DND-41 (cell line): Measurements from ENCODE around the gene TRAK1.

Experiments
- CTCF ChIP-seq: IDR thresholded peaks from 2 replicates; pipeline ENCODE4 v1.5.1; 2012; ENCODE audit warnings: borderline replicate concordance, low read length, moderate library complexity, mild to moderate bottlenecking; ENCODE audit not compliant: poor library complexity, severe bottlenecking; ENCODE audit errors: extremely low read depth
- EZH2 ChIP-seq: IDR thresholded peaks from 3 replicates; pipeline ENCODE4 v1.6.1; 2012; ENCODE audit warnings: borderline replicate concordance, low read depth, mild to moderate bottlenecking, moderate library complexity, low read length, inconsistent platforms; ENCODE audit not compliant: severe bottlenecking

GRCh38 chr3:42180901-42181300 lies 89.7 kb downstream of the TRAK1 start:
- no peak for TF ChIP-seq EZH2
- TF ChIP-seq CTCF, result no peak
